CD4-positive, alpha-beta T cell treated with Interleukin-4 for 4 hours (primary cell): Measurements from ENCODE around the gene TMEM178B.
"Not testable (repeated sequence)": the region's sequence is repeated elsewhere in the genome, so short reads cannot be mapped to it uniquely, and the experiment has no call there.

Experiments
- DNase-seq: peaks from one replicate; pipeline ENCODE4 v3.0.0-alpha.2; 2020

Gene TMEM178B

GRCh38 chr7:141185369-141185967 is 111.6 kb downstream of the TMEM178B start:
- no peak for DNase-seq

DNA sequence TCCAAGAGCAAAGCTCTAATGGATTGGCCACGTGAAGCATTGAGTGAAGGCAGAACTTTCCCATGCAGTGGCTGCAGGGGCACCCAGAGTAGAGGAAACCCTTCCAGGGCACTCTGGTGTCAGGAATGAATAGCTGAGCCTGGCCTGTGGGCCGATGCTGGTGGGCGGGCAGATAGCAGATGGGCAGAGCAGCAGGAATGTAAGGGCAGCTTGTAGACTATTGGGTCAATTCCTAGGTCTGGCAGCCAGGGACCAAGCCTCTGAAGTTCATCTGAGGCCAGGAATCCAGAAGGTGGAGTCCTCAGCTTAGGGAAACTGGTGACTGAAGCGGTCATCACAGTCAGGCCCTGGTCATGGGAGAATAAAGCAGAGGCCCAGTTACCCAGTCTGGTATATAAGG is 115.4 kb downstream of the TMEM178B start:
- no peak for DNase-seq

- no peak for DNase-seq
Observed at GRCh38 chr7:141190495-141190894, 116.6 kb downstream of the TMEM178B start.

DNA sequence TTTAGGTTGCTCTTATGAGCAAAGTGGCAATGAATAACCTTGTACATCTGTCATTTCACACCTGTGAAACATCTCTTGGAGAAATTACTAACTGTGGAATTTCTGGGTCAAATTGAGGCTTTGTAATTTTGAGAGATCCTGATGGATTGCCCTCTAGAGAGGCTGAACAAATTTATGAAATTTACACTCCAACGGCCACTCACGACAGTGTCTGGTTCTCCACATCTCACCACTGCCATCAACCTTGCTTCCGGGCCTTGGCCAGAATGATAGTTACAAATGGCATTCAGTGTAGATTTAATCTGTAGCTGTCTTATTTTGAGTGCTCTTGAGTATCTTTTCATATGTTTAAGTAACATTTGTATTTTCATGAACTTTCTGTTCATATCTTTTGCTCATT is 117.4 kb downstream of the TMEM178B start:
- DNase-seq = no peak

DNA sequence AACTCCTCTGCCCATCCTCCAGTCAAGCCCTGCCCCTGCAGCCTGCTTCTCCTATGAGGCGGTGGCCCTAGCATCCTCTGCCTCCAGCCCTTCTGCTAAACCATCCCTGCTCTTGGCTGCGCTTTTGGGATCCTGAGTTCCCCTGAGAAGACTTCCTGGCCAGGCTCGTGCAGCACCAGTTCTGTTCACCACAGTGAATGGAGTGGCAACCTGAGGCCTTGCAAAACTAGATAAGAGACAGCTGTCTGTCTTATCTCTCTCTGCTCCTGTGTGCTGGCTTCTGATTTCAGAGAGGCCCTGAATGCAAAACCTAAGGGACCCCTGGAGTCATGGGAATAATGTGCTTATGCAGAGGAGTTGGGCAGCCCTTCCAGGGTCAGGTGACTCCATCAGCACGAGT is 119.2 kb downstream of the TMEM178B start:
- no peak for DNase-seq

DNA sequence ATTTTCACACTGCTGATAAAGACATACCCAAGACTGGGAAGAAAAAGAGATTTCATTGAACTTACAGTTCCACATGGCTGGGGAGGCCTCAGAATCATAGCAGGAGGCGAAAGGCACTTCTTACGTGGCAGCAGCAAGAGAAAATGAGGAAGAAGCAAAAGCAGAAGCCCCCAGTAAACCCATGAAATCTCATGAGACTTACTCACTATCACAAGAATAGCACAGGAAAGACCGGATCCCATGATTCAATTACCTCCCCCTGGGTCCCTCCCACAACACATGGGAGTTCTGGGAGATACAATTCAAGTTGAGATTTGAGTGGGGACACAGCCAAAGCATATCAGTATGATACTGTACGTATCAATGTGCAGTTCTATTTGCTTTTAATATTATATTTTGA is 121.9 kb downstream of the TMEM178B start:
- not testable (repeated sequence) for DNase-seq

- DNase-seq = no peak
Observed at GRCh38 chr7:141198194-141198958, 124.5 kb downstream of the TMEM178B start.

- DNase-seq = no peak
Observed at GRCh38 chr7:141200191-141201108, 126.6 kb downstream of the TMEM178B start.

DNA sequence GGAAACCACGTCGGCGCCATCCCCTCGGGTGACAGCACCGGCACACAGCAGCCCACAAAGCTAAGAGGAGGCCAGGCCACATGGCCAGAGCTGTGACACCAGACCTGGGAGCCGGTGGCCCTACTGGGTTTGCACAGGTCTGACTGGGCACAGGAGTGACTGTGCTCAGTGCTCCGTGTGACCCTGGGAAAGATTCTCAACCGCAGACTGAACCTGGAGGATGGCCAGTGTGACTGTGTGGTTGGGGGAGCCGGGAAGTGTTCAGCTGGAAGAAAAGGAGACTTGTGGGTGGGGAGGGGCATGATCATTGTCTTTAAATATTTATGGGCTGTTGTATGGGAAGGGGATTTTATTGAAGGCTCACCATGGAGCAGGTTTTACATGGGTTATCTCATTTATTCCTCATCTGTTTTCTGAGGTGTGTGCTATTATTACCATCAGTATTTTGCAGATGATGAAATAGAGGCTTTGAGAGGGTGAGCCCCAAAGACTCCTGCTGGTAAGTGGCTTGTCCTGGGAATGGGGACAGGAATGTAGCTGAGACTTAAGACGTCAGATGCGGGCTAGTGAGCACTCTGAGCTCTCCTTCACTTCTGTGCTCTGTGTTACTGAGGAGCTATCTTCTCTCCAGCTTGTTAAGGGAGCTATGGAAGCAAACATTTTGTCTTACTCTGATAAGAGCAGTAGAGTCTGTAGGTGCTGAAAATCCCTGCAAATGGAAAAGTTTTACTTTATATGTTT is 127.5 kb downstream of the TMEM178B start:
- no peak for DNase-seq

DNA sequence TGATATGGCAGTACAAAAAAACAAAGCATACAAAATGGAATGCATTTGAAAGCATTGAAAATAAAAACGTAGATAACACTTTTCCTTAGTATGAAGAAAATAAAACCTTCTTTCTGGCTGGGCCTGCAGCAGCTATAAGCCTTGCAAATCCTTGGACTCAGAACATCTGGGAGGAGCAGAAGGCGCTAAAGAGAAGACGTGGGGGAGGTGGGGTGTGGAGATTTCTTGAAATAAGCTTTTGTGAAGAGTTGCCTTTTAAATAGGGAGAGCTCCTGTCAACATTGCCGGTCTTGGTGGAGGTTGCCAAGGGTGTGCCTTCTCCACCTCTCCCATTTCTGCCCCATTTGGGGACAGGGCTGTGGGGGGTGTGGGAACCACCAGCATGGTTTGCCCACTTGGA is 128.7 kb downstream of the TMEM178B start:
- DNase-seq = no peak

DNA sequence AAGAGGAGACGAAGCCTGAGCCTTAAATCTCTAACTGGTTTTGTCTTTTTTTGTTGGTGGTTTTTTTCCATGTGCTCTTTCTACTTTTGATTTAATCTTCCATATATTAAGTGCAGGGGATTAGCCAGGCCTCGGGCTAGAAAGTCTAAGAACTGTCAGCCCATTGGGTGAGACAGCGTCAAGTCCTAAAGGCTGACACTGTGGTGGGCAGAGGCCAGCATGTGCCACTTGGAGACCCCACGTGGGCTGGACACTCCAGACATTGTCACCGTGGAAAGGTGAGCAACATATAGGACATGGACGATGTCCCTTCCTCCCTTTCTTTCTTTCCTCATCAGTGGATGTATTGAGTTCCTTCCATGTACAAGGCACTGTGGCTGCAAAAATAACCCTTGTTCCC is 129.3 kb downstream of the TMEM178B start:
- no peak for DNase-seq

GRCh38 chr7:141203586-141203985 is 129.7 kb downstream of the TMEM178B start:
- DNase-seq = no peak

DNA sequence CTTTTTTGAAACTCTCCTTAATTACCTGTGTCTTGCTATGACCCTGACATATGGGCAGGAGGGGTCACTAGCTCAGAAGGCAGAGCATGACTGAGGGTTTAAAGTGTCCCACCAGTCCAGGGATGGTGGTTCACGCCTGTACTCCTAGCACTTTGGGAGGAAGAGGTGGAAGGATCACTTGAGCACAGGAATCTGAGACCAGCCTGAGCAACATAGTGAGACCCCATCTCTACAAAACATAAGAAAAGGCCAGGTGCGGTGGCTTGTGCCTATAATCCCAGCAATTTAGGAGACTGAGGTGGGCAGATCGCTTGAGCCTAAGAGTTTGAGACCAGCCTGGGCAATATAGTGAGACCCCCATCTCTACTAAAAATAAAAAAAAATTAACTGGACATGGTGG is 133.8 kb downstream of the TMEM178B start:
- DNase-seq = no peak

GRCh38 chr7:141208539-141208938 is 134.7 kb downstream of the TMEM178B start:
- DNase-seq = no peak

GRCh38 chr7:141209454-141209853 is 135.6 kb downstream of the TMEM178B start:
- DNase-seq = no peak

DNA sequence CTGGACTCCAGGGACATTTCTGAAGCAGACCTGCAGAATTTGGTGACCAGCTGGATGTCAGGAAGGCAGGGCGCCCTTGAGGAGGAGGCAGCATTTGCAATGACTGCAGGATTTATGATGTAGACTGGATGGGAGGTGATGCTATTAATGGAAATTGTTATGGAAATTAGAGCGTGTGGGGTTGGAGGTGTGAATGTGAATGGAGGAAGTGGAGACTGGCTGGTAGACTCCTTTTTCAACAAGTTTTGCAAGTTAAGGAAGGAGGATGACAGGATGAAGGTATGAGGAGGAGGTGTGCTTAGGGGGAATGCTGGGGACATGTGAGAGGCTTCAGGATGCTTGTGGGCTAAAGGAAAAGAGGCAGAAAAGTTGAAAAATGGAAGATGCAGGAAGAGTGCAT is 137.0 kb downstream of the TMEM178B start:
- DNase-seq = no peak

DNA sequence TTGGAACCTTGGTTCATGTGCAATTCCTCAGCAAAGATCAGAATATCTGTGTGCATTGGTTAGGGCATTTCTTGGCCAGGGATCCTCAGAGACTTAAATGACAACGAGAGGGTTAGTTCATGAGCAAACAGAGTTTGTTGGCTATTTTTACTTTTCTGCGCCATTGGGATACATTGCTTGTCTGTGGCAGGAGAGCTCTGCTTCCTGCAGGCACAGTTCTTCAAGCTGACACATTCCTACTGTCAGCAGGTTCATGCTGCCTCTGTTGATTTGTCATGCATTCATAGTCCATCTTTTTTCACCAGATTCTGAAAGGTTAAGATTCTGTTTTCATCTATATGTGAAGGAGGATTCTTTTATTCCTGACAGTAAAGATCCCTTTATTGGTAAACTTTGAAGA is 139.4 kb downstream of the TMEM178B start:
- DNase-seq = no peak

DNA sequence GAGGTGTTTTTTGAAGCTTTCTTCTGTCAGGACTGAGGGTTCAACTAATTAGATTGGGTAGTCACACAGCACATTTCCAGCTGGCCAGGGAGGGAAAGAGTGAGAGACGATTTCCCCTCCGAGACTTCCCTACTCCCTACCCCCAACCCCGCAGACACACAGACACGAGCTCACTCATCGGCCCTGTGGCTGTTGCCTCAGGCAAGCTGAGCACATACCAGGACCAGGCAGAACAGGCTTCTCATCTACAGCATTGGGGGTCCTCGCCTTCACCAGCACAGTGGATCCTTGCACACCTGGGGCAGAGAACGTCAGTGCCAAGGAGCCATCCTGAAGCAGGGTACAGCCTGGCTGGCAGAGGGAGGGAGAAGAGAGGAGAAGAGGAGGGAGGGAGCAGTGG is 144.1 kb downstream of the TMEM178B start:
- DNase-seq = no peak

GRCh38 chr7:141218941-141219340 is 145.1 kb downstream of the TMEM178B start:
- DNase-seq = no peak

DNA sequence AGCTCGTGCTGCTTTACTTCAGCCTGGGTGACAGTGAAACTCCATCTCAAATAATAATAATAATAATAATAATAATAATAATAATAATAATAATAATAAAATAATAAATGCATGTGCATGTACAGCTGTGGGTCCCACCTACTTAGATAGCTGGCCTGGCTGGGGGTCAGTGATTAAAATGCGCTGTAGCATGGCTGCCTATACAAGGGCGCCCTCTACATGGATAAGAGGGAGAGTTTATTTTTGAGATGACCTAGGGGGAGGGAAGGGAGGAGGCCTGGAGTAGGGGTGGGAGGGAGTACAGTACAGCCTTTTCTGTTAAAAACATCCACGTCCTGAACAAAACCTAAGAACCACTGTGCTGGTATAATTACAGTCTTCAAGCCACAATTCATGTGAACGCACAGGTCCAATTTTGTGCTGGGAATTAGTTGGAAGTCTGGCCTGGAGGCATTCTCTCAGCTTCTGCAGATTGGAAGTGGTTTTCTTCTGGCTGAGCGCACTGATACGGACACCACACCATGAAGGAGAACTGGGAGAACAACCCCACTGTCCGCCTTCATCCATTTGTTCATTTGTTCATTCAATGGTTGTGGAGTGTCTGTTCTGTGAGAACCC is 146.5 kb downstream of the TMEM178B start:
- DNase-seq = no peak

DNA sequence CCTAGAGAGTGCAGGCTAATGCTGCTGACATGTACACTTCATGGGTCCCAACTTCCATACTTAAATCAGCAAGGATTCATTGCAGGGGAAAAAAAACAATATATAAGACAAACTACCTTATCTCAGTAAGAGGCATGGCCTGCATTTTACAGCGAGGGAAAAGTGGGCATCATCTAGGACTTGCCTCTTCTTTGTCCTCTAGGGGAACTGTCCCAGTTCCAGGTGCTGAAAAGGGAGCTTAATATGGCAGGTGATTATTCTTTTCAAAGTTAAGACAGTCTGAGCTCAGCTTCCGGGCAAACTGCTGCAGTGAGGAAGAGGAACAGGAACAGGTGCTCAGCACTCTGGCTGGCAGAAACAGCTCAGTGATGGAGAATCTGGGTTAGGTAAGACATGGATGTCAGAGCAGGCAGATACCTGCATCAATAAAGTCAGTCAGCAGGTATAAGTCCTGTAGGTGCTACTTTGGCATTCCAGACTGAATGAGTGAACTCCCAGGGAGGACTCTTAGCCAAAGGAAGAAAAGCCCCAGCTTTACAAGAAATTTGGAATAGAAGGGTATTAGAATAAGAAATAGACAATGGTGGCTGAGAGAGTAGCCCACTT is 147.2 kb downstream of the TMEM178B start:
- DNase-seq = no peak
